Activated CD8-positive, alpha-beta memory T cell treated with anti-CD3 and anti-CD28 coated beads for 1 hour (primary cell): ENCODE results near the gene OR2T5.
"Not testable (repeated sequence)": the region's sequence is repeated elsewhere in the genome, so short reads cannot be mapped to it uniquely, and the experiment has no call there.

Source experiments
- DNase-seq, 2 donors: peaks; one replicate each; pipeline ENCODE4 v3.0.0-alpha.2; 2020; ENCODE audit warnings: low read depth in 1 of 2; ENCODE audit errors: extremely low read depth in 1 of 2

Gene OR2T5

GRCh38 chr1:248500305-248501035 is 12.1 kb downstream of the OR2T5 start:
- not testable (repeated sequence) for DNase-seq

GRCh38 chr1:248507773-248508172 is 19.4 kb downstream of the OR2T5 start, which contains the start of gene OR2G6:
Gene OR2G6, plus strand, starts transcription at chr1:248508073. Its CDS starts 13,574 bp downstream, at chr1:248521647.
- not testable (repeated sequence) for DNase-seq

- not testable (repeated sequence) for DNase-seq
Observed at GRCh38 chr1:248510217-248510616, 21.8 kb downstream of the OR2T5 start.

- DNase-seq, result no peak
Observed at GRCh38 chr1:248521856-248522255, 33.5 kb downstream of the OR2T5 start.

- DNase-seq, result not testable (repeated sequence)
Observed at GRCh38 chr1:248537449-248537848, 49.1 kb downstream of the OR2T5 start.
